VCaP (cell line): Measurements from ENCODE around the gene TMEM259.

Experiments
- H3K27ac ChIP-seq: fragments of 450-650 bp; 2 replicates; pipeline ENCODE4 v1.5.1; 2017
- TF ChIP-seq, protein P1 (sequence below): fragments of 450-650 bp; conservative IDR thresholded peaks from 2 replicates; pipeline ENCODE4 v1.5.1; 2017; ENCODE audit warnings: mild to moderate bottlenecking, moderate library complexity

TMEM259 gene

DNA sequence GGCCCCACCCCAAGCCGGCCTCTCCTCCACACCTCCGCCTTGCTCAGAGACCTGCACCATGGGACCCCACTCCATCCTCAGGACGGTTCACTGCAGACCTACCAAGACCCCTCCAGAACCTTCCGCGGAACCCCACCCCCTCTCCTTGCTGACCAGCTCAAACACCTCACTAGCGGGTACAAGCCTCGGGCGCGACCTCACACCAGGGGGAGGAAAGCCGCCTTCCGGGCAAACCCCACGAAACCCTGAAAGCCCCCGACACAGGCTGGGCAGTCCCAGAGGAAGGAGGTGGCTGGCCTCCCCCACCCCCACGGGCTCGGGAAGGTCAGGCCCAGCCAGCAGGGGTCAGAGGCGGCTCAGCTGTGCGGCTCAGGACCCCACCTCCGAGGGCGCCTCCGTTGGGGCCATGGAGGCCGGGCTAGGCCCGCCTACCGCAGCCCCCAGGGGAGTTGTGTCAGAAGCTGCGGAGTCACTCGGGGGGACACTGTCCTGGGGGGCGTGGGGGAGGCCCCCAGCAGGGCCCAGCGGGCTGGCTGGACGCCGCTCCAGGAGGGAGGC is 10.9 kb downstream of the TMEM259 start:
- TF ChIP-seq, protein P1, sequence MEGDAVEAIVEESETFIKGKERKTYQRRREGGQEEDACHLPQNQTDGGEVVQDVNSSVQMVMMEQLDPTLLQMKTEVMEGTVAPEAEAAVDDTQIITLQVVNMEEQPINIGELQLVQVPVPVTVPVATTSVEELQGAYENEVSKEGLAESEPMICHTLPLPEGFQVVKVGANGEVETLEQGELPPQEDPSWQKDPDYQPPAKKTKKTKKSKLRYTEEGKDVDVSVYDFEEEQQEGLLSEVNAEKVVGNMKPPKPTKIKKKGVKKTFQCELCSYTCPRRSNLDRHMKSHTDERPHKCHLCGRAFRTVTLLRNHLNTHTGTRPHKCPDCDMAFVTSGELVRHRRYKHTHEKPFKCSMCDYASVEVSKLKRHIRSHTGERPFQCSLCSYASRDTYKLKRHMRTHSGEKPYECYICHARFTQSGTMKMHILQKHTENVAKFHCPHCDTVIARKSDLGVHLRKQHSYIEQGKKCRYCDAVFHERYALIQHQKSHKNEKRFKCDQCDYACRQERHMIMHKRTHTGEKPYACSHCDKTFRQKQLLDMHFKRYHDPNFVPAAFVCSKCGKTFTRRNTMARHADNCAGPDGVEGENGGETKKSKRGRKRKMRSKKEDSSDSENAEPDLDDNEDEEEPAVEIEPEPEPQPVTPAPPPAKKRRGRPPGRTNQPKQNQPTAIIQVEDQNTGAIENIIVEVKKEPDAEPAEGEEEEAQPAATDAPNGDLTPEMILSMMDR, result no peak
- H3K27ac ChIP-seq, result no peak overlapping the region

DNA sequence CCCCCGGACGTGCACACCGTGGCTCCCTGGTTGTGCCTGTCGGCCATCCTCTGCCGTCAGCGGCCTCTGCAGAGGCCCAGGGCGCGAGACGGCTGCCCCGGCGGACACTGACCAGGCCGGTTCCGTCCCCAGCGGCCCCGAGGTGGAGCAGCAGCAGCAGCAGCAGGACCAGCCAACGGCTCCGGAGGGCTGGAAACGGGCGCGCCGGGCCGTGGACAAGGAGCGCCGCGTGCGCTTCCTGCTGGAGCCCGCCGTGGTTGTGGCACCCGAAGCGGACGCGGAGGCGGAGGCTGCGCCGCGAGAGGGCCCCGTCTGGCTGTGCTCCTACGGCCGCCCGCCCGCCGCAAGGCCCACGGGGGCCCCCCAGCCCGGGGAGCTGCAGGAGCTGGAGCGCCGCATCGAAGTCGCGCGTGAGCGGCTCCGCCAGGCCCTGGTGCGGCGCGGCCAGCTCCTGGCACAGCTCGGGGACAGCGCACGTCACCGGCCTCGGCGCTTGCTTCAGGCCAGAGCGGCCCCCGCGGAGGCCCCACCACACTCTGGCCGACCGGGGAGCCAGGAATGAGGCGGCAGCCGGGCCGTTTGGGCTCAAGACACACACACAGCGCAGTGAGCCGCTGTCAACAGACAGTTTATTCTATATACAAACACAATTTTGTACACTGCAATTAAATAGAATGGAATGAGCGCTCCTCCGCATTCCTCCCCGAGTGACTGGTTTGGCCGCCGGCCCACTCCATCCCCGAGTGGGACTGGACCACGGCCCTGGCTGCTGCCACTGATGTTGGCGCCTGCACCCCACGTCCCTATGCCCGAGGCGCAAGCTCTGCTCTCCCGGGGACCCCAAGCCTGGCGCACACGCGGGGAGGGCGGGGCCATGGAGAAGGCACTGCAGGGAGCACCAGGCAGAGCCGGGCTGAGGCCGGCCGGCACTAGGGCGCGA is 11.6 kb downstream of the TMEM259 start:
- H3K27ac ChIP-seq, result no peak overlapping the region
- TF ChIP-seq, protein P1, result no peak

DNA sequence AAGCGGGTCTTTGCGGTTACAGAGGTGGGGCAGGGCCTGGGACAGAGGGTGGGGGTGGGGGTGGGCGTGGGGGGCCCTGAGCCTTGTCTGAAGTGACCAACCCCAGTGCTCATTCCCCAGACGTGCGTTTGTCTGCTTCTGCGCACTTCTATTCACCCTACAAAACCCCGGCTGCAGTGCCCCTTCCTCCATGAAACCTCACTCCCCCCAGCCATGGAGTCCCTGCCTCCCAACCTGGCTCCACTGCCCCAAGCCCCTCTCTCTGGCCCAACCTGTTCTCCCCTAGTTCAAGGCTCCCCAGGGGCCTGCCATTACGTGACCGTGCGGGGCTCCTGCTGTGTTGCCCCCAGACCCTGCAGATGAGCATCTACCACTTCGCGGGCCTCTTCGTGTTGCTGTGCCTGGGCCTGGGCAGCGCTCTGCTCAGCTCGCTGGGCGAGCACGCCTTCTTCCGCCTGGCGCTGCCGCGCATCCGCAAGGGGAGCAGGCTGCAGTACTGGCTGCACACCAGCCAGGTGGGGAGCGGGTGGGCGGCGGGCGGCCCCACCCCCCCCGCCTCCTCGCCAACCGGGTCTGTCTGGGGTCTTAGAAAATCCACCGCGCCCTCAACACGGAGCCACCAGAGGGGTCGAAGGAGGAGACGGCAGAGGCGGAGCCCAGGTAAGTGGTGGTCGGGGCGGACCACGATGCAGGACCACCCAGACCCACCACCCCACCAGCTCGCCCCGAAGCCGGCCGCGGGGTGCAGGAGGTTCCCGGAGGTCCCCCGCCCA is 12.5 kb downstream of the TMEM259 start:
- TF ChIP-seq, protein P1, result no peak
- no peak overlapping the region for H3K27ac ChIP-seq

DNA sequence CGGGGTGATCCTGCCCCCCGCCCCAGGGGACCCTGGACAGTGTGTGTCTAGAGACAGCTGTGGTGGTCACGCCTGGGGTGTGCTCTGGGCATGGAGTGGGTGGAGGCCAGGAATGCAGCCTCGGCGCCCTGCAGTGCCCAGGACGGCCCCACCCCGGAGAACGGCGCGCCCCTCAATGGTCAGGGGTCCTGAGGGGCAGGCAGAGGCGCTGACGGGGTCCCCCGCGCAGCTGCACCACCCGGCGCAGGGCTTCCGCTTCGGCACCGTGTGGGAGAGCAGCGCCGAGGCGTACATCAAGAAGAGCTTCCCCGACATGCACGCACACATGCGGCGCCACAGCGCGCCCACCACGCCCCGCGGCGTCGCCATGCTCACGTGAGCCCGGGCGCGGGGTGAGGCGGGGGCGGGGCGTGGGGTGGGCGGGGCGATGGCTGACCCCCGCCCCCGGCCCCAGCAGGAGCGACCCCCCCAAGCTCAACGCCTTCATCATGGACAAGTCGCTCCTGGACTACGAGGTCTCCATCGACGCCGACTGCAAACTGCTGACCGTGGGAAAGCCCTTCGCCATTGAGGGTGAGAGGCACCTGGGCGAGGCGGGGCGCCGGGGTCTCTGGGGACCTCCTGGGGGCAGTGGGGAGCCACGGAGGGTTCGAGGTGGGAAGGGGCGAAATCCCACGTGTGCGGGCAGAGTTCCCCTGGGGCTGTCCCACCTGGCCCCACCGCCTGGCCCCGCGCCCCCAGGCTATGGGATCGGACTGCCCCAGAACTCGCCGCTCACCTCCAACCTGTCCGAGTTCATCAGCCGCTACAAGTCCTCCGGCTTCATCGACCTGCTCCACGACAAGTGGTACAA is 13.3 kb downstream of the TMEM259 start:
- no peak overlapping the region for H3K27ac ChIP-seq
- TF ChIP-seq, protein P1, result no peak

DNA sequence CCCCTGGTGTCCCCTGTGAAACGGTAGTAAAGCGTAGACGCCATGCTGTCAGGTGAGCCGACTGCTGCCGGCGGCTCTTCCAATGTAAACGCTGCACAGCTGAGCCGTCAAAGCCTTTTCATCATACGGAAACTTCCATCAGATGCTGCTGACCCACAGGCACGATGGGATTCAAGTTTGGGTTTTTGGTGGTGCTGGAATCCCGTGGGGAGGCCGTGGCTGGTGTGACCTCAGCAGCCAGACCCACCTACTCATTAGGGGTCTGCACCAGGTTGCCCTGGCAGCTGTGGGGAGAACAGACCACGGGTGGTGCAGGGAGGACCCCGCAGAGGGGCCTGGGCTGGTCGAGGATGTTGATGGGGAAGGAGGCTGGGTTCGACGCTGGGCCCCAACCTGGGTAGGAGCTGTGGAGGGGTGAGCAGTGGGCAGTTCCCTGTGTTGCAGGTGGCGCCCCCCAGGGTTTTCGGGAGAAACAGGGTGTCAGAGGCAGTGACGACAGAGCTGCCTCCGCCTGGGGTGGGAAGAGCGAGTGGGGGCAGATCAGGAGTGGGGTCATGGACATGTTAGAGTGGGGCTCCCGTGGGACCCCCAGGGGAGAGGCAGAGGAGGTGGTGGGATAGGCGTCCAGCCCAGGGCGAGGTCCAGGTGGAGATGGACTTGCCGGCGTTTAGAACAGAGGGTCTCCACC is 14.1 kb downstream of the TMEM259 start:
- no peak overlapping the region for H3K27ac ChIP-seq
- TF ChIP-seq, protein P1, result no peak

DNA sequence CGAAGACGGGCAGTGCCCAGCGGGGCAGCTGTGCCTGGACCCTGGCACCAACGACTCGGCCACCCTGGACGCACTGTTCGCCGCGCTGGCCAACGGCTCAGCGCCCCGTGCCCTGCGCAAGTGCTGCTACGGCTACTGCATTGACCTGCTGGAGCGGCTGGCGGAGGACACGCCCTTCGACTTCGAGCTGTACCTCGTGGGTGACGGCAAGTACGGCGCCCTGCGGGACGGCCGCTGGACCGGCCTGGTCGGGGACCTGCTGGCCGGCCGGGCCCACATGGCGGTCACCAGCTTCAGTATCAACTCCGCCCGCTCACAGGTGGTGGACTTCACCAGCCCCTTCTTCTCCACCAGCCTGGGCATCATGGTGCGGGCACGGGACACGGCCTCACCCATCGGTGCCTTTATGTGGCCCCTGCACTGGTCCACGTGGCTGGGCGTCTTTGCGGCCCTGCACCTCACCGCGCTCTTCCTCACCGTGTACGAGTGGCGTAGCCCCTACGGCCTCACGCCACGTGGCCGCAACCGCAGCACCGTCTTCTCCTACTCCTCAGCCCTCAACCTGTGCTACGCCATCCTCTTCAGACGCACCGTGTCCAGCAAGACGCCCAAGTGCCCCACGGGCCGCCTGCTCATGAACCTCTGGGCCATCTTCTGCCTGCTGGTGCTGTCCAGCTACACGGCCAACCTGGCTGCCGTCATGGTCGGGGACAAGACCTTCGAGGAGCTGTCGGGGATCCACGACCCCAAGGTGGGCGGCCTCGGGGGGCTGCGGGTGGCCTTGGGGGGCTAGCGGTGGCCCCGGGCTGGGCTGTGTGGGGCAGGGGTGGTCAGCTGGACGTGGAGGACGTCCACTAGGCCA is 15.9 kb downstream of the TMEM259 start:
- H3K27ac ChIP-seq, result no peak overlapping the region
- TF ChIP-seq, protein P1, result no peak
